Stimulated activated CD4-positive, alpha-beta T cell treated with anti-CD3 and anti-CD28 coated beads, TNF-alpha, amount 100 ng/mL, for 4 hours (primary cell): ENCODE measurements around the gene SNRNP200.
A peak's percentile ranks its signal among the peaks of the same experiment; 100 is the strongest.
"Not testable (repeated sequence)": the region's sequence is repeated elsewhere in the genome, so short reads cannot be mapped to it uniquely, and the experiment has no call there.

Experiments used
- DNase-seq, 3 experiments: peaks; one replicate each; pipeline ENCODE4 v3.0.0-alpha.2; 2020; ENCODE audit warnings: low read depth in 3 of 3

Gene SNRNP200

DNA sequence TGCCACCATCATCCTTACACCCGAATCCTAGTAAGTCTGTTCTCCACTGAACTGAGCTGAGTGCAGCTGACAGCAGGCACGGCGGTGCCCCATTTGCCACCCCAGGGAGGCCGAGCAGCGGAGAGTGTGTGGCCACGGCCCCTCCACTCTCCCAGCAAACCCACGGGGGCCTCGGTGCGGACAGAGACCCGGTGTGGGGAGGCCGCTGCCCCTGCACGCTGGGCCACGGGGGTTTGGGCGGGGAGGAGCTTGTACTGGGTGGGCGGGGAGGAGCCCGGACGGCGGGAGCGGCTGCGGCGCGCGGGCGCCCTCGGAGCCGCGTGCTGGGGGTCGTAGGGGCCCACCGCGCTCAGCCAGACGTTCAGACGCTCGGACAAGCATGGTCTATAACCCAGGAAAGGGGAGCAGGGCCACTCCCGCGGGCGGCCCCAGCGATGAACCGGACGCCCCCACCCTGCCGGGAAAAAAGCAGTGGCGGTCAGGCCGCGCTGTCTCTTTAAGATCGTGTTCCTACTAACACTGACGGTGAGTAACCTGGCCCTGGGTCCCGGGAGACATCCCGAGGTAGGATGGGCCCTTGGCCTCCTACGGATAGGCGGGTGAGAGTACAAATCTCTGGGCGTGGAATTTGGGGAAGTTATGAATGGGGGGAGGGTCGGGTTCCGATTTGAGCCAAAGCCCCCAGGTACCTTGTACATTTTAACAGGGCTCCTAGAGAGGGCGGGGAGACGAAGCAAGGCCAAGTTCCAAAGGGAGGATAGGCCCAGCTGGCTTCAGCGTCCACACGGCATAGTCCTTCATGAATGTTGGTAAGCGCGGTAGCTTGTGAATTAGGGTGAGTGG, 19.9 kb upstream of the SNRNP200 start, which contains the start of gene ITPRIPL1:
ITPRIPL1 (plus strand) TSS at position 277 of the 843 bp plus-strand sequence; CDS start at position 800, 523 bp downstream.
- peak in 1 of 3 experiments; percentile 37 for DNase-seq

DNA sequence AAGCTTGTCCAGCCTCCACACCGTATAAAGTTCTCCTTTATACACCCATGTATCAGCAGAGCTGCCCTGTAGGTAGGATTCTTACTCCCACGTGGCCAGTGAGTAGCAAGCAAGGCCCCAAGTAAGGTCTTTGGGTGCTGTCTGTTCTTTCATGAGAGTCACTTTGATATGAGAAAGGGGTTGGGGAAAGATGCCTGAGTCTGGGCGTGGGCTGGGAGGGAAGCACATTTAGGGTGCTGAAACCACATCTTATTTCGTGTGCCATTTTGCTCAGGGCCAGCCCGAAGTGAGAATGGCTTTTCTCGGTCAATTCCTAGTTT, 19.3 kb upstream of the SNRNP200 start:
- DNase-seq: no peak

DNA sequence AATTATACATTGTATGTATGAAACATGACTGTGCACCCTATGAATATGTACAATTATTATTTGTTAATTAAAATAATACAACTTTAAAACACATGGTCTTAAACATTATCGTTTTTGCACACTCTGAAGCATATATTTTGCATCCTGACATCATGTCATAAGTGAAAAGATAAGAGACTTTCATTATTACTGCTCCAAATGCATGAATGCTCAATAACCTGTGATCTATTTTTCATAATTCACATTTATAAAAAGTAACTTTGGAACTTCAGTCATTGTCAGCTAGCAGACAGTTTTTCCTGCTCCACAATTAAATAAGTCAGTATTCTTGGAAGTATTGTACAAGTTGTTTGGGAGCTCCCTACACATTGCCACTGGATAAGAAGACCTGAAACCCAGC, 18.5 kb upstream of the SNRNP200 start:
- no peak for DNase-seq

DNA sequence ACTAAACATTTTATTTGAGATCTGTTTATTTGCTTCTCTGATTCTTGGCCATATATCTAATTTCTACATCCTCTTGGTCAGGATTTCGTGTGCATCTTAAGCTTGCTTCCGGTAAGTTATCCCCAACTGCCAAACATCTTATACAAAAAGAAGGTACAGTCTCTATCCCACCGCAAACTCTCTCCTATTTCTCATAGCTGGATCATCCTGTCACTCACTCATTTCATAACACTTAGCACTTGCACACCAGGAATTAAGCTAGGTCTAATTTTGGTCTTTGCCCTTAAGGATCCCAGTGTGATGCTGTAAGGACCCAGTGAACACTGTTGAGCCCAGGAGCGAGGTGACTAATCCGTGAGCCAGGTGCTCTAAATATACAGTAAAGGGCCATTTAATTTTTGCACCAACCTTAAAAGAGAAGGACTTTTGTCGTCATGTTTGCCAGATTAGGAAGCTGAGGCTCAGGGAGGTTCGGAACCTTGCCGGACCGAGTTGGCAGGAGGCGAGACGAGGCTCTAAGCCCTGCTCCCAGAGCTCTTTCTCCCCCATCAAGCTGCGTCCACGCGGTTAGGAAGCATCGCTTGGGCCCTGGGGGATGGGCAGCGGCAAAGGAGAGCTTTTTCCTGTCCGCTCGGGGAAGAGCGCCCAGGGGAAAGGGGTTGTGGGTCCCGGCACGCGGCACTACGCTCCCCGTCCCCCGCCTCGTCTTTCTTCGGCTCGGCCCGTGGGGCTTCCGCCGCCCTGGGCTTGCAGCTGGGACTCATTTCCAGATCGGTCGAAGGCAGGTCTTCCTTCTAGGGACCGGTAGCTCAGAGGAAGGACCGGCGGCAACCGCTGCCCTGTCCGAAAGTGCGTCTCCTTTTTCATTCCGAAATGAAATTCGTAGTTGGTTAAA, 15.6 kb upstream of the SNRNP200 start:
- DNase-seq: peak in 1 of 3 experiments; percentile 18

DNA sequence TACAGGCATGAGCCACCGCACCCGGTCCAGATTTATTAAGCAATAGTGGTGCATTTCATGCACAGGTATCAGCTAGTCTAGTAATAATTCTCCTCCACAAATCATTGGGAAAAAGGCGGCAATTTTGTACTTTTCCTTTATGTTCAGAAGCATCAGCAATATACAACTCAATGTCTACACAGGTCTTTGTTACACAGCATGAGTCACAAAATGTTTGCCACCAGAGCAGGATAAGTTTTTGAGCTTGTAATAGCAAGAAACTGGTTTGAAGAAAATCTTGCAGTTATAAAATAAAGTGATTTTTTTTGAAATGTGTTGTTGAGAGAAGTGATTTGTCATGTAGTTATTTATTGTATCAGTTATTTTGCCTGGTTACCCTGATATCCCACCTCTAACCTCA, 15.0 kb upstream of the SNRNP200 start:
- no peak for DNase-seq

DNA sequence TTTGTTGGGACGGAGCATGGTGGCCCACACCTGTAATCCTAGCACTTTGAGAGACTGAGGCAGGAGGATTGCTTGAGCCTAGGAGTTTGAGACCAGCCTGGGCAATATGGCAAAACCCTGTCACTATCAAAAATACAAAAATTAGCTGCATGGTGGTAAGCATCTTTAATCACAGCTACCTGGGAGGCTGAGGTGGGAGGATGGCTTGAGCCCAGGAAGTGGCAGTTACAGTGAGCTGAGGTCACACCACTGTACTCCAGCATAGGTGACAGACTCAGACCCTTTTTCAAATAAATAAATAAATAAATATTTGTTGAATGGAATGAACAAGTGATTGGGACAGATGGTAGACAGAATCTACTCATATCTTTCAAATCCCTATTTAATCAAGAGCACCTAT, 14.1 kb upstream of the SNRNP200 start:
- no peak for DNase-seq

DNA sequence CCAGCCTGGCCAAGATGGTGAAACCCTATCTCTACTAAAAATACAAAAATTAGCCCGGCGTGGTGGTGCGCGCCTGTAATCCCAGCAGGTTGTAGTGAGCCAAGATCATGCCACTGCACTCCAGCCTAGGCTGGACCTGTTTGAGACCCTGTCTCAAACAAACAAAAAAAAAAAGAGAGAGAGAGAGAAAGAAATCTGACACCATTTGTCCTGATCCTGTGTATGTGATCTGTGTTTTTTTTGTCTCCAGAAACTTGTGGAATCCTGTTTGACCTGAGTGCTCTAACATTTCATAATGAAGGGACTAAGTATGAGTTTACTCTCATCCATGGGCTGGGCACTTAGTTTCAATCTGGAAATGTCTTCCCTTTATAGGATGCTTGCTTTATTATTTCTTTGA, 13.4 kb upstream of the SNRNP200 start:
- DNase-seq: no peak

DNA sequence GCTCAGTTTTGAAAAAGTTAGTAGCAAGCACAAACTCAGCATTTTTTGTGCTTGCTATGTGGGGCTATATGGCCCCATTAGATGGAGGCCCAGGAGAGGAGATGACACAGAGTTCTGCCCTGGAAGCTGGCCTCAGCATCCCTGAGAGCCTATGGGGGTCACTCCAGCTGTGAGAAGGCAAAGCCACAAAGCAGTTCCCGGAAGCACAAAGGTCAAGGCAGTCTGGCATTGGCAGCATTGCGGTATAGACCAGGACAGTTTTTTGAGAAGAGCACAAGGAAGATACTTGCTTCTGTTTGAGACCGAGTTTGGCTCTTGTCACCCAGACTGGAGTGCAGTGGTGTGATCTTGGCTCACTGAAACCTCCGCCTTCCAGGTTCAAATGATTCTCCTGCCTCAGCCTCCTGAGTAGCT, 12.2 kb upstream of the SNRNP200 start:
- no peak for DNase-seq

DNA sequence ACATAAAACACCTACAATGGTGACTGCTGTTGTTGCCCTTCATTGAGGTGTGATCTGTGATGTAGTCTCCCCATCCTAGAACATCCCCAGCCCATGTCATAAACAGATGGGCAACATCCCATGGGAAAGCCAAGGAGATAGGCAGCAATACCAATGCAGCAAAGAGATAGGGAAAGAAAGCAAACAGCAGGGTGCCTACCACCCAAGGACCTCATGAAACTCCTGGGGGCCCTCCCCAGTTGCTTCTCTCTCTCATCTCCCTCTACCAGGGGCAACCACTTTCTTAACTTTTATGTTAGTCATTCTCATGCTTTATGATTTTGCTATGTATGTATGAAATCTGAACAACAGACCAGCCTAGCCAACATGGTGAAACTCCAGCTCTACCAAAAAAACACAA, 11.7 kb upstream of the SNRNP200 start:
- no peak for DNase-seq

DNA sequence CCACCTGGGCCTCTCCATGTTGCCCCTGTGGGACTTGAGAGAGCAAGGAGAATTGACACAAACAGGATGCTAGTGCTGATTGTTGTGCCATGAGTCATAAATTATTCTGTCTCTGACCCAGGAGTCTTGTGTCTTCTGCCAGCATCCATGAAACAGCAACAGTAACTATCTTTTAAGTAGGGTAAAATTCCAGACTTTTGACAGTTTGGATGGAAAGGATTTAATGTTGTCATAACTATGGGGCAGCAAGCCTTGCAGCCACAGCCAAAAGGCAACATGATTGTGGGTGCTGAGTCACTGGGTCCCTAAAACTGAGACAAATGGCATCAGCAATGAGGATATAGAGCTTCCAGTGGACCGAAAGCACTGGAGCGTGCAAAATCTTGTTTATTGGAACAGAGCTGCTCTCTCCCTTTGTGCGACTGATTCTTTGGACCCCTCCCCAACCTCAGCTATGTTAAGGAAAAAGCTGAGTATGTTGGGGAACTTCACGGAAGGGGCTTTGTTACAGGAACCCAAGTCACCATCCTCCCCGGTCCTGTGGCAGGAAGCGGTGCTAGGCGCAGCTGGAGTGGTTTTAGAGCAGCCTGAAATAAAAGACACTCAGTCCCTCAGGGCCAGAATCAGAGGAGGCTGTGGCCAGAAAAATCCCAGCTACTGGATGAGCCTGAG, 10.2 kb upstream of the SNRNP200 start:
- DNase-seq: no peak

DNA sequence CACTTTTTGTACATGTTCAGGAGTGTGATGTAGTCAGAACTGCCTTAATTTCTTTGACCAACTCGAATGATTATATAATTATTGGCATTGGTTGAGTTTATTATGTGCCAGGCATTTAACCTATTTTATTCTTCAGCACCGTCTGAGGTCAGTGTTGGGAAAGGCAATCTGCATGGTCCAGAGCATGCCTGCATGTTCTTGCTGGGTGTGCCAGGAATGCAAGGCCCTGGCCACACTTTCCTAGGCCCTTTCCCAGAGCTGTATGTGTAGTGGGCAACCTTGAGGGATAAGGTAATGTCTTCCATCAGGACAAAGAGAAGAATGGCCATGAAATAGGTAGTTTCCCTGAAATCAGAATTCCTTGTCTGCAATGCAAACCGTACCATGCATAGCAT, 9.7 kb upstream of the SNRNP200 start:
- DNase-seq: no peak

DNA sequence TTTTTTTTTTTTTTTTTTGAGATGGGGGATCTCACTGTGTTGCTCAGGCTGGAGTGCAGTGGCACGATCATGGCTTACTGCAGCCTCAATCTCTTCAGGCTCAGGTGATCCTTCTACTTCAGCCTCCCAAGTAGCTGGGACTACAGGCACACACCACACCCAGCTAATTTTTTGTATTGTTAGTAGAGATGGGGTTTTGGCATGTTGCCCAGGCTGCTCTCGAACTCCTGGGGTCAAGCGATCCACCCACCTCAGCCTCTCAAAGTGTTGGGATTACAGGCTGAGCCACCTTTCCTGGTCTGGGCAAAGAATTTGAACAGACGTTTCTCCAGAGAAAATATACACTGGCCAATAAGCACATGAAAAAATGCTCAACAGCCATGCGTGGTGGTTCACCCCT, 2.9 kb upstream of the SNRNP200 start:
- no peak for DNase-seq

DNA sequence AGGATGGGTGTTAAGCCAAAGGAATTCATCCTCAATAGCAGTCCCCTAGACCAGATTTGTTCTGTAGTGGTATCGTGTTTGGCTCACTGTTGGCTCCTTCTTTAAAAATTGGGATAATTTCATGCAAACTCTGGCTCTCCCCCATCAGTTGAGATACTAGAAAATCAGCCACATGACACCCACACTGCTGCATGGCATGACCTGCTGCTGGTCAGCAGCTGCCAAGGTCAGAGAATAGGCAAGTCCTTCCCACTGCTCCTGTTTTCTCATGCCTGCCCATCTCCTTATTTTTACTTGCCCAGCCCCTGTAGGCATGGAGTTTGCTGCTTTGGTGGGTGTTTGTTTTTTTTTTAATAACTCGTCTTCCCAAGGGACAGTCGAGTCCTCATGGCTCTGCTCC, 1.0 kb upstream of the SNRNP200 start:
- DNase-seq: no peak

DNA sequence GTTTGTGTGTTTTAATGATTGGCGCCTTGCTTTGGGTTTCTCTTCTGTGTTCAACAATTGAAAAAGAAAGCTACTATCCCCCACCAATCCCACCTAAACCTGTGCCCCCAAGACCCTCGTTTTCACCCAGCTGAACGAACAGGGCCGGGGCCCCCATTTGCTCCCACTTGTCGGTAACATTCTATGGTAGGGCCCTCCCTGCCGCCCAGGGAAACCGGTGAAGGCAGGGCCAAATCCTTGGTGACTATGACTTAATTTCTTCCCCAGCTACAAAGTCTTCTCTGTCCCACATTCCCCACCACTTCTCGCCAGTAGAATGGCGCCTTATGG, 598 bp upstream of the SNRNP200 start:
- DNase-seq: no peak

DNA sequence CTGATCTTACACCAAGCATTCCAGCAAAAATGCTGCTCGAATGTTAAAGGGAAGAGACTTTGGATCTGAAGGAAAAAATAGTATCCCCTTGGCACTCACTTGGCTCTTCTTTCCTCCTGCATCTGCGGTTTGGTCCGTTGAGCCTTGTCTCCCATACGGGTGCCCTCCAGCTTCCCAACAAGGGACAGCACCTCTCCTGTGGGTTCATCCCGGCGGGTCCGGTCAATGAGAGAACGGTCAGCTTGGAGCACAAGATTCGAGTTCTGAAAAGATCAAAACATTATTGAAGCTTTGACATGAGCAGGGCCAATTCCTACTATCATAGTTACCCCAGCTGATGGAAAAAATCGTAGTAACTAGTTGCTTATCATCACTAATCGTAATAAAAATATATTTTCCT, 740 bp downstream of the SNRNP200 start:
- DNase-seq: no peak

DNA sequence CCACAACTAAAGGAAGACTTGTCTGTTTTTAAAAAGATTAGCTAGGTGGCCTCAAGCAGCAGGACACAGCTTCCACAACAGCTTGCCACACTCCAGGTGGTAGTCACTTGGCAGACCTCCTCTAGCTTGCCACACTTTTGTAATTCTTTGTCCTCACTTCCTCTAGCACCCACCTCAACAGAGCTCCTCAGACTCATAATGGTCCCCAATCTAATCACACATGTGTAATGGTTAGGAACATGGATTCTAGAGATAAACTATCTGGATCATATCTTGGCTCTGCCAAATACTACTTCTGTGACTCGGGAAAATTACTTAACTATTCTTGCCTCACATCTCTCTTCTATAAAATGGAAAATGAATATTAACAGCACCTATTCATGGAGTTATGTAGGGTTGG, 3.5 kb downstream of the SNRNP200 start:
- no peak for DNase-seq

DNA sequence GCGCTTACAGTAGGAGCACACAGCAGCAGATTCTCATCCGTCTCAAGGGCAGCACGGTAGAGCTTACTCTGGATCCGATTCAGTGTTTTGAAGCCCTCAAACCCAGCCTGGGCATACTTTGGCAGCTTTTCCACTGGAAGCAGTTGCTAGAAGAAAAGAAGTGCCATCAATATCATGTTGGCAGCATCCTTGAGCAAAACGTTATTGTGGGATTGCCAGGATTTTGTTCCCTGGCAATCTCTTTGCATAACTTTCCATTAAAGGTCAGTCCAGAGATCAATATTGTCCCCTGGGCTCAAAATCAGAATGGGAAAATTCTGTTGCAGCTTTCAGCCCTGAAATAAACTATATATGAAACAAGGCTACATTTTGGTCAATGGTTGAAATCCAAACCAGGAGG, 8.4 kb downstream of the SNRNP200 start:
- no peak for DNase-seq

DNA sequence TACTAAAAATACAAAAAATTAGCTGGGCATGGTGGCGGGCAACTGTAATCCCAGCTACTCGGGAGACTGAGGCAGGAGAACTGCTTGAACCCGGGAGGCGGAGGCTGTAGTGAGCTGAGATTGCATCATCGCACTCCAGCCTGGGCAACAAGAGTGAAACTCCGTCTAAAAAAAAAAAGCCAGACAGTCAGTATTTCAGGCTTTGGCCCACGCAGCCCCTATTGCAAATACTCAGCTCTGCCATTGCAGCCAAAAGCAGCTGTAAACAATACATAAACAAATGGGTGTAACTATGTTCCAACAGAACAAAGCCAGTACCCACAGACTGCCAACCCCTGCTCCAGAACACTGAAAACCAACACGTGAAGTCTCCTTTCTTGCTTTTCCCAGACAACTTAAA, 11.1 kb downstream of the SNRNP200 start:
- DNase-seq: not testable (repeated sequence)

DNA sequence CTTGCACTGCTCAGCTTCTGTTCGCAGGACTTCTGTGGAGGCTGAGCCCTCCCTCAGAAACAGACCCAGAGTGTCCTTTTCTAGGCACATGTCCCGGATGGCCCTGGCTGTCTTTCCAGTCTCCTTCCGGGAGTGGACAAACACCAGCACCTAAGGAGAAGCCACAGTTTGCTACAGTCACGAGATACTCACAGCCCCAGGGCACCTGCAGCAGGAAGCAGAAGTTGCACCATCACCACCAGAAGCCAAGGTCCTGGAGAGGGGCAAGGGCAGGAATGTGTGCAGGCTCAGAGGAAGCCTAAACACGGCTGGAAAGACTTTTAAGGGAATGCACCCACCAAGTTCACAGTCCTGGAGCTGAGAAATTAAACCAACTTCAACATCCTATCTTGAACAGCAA, 13.6 kb downstream of the SNRNP200 start:
- DNase-seq: no peak

DNA sequence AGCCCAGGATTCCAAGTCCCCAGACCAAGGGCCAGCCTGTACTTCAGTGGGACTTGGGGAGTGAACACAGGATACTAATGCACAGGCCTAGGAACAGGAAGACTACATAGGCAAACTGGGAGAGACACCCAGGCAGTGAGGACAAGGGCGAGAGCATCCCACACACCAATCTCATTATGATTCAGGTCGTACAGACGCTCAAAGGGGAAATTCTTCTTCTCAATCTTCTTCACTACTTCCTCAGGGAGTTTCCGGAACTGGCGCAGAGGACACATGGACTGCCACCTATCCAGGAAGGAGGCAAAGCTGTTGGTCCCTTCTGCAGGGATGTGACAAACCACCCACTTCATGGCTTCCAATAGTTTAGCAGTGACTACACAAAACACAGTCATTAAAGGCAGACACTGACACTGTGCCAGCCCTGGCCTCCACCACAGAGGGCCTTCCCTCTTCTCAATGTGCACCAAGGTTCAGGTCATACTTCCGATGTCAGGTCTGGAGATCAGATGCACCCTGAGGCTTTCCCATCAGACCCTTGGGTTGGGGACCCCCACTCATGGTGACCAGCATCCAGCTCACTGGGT, 18.0 kb downstream of the SNRNP200 start:
- no peak for DNase-seq

DNA sequence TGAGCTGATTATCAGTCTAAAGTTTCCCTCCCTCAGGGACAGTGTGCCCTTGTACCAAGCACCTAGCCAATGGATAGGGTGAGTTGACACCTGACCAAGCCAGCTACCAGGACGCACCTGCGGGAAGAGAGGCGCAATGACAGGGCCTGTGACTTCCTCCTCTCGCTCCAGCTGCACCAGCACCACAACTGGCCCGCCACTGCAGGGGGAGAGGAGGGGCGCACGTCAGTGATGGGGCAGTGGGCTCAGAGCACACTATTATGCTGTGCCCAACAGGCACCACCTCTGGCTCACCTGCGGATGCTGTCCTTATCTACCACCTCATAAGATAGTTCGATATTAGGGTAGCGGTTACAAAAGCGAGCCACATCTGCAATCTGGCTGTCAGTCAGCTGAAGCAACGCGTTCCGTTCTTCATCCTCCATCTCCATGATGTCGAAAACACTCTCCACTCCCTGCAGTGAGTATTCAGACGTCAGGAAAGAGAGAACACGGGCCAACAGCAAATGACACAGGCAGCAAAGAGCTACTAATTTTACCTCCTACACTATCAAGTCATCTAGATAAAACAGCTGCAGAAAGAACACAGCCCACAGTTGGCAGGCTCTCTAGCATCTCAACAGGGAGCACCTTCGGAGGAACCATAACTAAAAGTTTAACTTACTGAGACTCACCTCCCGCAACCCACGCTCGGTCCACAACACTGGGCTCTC, 28.4 kb downstream of the SNRNP200 start:
- DNase-seq: no peak
